ENCODE measurements around the gene MYH9.
A peak's percentile ranks its signal among the peaks of the same experiment; 100 is the strongest.

The MYH9 gene

DNA sequence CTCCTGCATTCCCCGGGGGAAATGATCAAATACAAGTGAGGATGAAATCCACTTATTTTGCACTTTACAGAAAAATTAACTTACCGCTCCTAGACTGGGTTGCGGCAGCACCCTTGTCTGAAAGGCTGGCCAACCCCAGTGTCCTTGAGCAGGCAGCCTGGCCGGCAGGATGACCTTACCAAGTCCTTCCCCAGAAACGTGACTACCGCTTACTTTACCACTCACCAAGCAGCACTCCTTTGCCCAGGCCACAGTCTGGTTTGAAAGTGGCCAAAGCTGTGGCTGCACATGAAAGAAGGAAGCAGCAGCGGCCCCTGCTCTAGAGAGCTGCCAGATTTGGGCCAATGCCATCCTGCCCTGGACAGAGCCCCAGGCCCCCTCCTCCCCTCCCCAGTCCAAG, 20.3 kb downstream of the MYH9 start:
- no peak for DNase-seq (ENCODE audit: low spot score)

- DNase-seq (ENCODE audit: low spot score), result no peak
Observed at GRCh38 chr22:36367066-36367465, 20.7 kb downstream of the MYH9 start.

GRCh38 chr22:36366291-36366708, 21.5 kb downstream of the MYH9 start:
- DNase-seq (ENCODE audit: low spot score), result no peak

GRCh38 chr22:36365020-36365411, 22.8 kb downstream of the MYH9 start:
- DNase-seq (ENCODE audit: low spot score), result peak; percentile 96

GRCh38 chr22:36364255-36365019, 23.3 kb downstream of the MYH9 start:
- no peak for DNase-seq (ENCODE audit: low spot score)

DNA sequence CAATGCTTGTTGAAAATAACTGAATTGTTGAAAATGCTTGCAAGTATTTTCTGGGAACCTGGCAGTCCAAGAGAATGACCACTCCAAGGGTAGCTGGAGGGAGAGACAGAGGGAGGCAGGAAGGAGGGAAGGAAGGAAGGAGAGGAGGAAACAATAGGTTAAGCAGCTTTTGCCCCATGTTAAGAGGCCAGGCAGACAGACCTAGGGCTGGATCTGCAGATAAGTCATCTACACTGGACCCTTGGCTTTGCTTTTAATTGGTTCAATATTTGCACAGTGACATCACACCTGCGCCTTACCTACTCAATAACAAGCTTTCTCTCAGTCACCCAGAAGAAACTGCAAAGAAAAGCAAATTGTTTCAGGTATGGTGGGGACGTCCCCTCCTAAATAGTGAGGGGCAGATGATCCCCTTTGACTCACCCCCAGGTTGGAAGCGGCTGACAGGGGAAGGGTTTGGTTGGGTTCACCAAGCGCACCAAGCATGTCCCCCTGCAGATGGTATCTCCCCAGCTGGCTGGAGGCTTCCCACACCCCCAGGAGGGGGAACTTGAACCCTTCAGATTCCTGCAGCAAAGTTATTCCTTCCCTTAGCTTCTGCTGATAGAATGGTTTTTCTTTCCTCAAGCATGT, 24.3 kb downstream of the MYH9 start:
- no peak for DNase-seq (ENCODE audit: low spot score)

- DNase-seq (ENCODE audit: low spot score), result no peak
Observed at GRCh38 chr22:36362932-36363331, 24.8 kb downstream of the MYH9 start.

GRCh38 chr22:36362075-36362474, 25.7 kb downstream of the MYH9 start:
- DNase-seq (ENCODE audit: low spot score), result no peak

DNA sequence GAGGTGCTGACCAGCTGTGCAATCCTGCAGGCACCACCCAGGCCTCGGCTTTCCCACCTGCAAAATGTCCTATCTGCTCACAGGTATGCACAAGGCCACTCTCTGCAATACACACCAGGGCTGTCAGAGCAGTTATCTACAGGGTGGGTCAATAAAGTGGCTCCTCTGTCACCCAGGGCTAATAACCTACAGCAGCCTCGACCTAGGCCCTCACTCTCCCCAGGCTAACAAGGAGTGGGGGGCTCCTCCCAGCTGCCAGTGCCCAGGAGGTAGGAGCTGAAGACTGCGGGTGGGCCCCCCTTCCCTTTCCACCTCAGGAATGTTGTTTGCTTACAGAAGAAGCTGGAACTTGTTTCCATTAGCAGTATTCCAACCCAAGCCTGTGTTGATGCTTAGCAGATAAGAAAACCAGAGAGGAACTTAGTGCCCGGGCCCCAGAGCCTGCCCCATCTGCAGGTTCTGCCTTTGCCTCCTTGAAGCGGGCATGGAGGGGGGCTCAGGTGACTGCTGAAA, 26.8 kb downstream of the MYH9 start:
- DNase-seq (ENCODE audit: low spot score), result no peak

GRCh38 chr22:36360011-36360410, 27.8 kb downstream of the MYH9 start:
- DNase-seq (ENCODE audit: low spot score), result no peak

GRCh38 chr22:36359470-36359996, 28.2 kb downstream of the MYH9 start:
- no peak for DNase-seq (ENCODE audit: low spot score)

GRCh38 chr22:36358533-36359469, 29.0 kb downstream of the MYH9 start:
- DNase-seq (ENCODE audit: low spot score), result no peak

DNA sequence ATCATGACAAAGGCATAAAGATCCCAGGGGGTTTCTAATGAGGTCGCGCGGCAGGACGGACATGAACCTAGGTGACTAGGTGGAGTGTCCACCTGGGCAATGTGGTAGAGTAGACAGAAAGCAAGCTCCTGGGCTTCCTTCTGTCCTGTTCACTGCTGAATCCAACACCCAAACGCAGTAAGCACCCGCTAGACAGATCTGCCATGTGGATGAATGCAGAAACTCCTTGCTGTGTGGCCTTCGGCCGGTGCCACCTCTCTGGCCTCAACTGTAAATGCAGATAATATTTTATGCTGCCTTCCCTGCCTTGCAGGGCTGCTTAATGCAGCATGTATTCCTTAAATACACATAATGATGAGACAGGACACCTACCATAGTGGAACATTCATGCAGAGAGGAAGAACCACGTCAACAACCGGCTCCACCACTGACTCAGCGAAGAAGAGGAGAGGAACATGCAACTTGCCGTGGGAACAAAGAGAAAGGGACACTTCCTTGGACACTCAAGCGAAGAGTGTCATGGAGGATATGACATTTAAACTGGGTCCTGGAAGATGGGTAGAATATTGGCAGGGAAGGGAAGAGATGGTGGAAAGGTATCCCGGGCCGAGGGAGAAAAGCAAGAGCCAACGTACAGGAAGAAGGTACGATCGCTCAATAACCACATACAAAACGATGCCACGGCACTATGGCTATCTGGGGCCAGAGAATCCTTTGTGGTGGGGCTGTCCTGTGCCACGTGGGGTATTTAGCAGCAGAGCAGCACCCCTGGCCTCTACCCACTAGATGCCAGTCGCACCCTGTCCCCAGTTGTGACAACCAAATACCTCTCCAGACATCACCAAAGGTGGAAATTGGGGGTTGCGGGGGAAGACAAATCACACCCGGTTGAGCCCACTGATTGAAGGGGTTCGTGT, 30.8 kb downstream of the MYH9 start:
- DNase-seq (ENCODE audit: low spot score), result no peak

- DNase-seq (ENCODE audit: low spot score), result no peak
Observed at GRCh38 chr22:36355894-36356293, 31.9 kb downstream of the MYH9 start.

GRCh38 chr22:36355362-36355761, 32.4 kb downstream of the MYH9 start:
- DNase-seq (ENCODE audit: low spot score), result no peak

DNA sequence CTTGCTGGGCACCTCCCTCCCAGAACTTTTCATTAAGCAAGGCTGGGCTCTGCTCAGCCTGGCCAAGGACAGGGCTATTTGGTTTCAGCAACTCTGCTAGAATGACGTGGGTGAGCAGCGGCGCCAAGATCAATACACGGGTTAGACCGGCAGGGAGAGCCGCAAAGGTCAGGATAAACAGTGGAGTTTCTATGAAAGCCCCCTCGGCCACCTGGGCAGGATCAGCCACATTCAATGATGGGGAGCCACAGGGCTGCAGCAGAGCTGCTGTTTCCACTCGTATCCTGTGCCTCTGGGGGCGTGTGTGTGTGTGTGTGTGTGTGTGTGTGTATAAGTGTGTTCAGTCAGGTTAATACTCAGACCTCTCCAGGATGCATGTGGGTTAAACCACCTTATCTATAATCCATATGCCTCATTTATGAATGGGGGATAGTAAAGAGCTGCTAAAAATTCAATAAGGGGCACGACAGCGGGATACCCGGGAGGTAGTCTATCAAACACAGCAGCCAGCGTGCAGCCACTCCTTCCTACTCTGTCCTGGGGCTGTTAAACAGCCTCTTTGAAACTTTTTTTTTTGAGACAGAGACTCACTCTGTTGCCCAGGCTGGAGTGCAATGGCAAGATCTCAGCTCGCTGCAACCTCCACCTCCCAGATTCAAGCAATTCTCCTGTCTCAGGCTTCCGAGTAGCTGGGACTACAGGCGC, 34.8 kb downstream of the MYH9 start:
- DNase-seq (ENCODE audit: low spot score), result no peak

- no peak for DNase-seq (ENCODE audit: low spot score)
Observed at GRCh38 chr22:36351921-36352802, 35.6 kb downstream of the MYH9 start.

- DNase-seq (ENCODE audit: low spot score), result no peak
Observed at GRCh38 chr22:36350751-36351594, 36.8 kb downstream of the MYH9 start.

DNA sequence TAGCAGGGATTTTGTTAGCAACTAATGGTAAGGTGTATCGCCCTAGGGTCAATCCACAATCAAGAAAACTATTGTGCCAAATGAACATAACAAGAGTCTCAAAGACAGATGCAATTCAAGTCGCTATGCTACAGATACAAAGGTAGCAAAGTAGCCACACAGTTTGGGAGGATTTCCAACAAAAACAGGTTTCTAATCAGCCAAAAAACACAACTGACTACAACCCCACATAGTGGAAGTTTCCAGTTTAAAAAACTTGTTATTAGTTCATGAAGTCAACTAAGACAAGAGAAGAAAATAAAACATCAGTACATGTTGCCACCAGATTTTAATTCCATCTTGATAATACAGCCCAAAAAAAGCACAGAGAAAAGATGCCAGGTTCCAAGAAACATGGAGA, 38.0 kb downstream of the MYH9 start:
- DNase-seq (ENCODE audit: low spot score), result no peak
